H9 (cell line): ENCODE data around the gene ALX4. TPM values are rescaled to one million over a fixed set of nuclear protein-coding genes. Genes with fewer than 3 reads are reported as not detected.

ENCODE experiments used
- DNase-seq: peaks from one replicate; pipeline ENCODE4 v3.0.0-alpha.2; 2017
- H2AFZ ChIP-seq: one replicate; pipeline ENCODE4 v1.6.1; 2013; ENCODE audit warnings: mild to moderate bottlenecking, low read length, control low read depth, moderate library complexity
- H2AK5ac ChIP-seq: 2 replicates; pipeline ENCODE4 v1.6.1; 2013; ENCODE audit warnings: low read length, control low read depth, mixed read lengths; ENCODE audit not compliant: insufficient read length
- H2BK120ac ChIP-seq: one replicate; pipeline ENCODE4 v1.6.1; 2013; ENCODE audit warnings: low read depth, mild to moderate bottlenecking, low read length, control low read depth, inconsistent platforms; ENCODE audit not compliant: poor library complexity, severe bottlenecking
- H2BK12ac ChIP-seq: 2 replicates; pipeline ENCODE4 v1.6.1; 2013; ENCODE audit warnings: low read length, control low read depth, mixed read lengths, low read depth; ENCODE audit not compliant: insufficient read length
- H2BK15ac ChIP-seq: 2 replicates; pipeline ENCODE4 v1.6.1; 2013; ENCODE audit warnings: low read depth, low read length, control low read depth
- H2BK20ac ChIP-seq: one replicate; pipeline ENCODE4 v1.6.1; 2013; ENCODE audit warnings: low read depth, mild to moderate bottlenecking, low read length, control low read depth, inconsistent platforms; ENCODE audit not compliant: poor library complexity, severe bottlenecking
- H2BK5ac ChIP-seq: 2 replicates; pipeline ENCODE4 v1.6.1; 2013; ENCODE audit warnings: low read length, control low read depth, mixed read lengths; ENCODE audit not compliant: insufficient read length
- H3K14ac ChIP-seq: 2 replicates; pipeline ENCODE4 v1.6.1; 2013; ENCODE audit warnings: low read length, control low read depth; ENCODE audit not compliant: insufficient read depth
- H3K18ac ChIP-seq: 2 replicates; pipeline ENCODE4 v1.6.1; 2013; ENCODE audit warnings: low read depth, mild to moderate bottlenecking, mixed read lengths, low read length, control low read depth; ENCODE audit not compliant: insufficient read length
- H3K23ac ChIP-seq: 2 replicates; pipeline ENCODE4 v1.6.1; 2013; ENCODE audit warnings: low read length, control low read depth, mixed read lengths, low read depth; ENCODE audit not compliant: insufficient read length
- H3K23me2 ChIP-seq: 2 replicates; pipeline ENCODE4 v1.6.1; 2013; ENCODE audit warnings: low read depth, mild to moderate bottlenecking, mixed read lengths, low read length, control low read depth; ENCODE audit not compliant: insufficient read length, poor library complexity, severe bottlenecking
- H3K27ac ChIP-seq: 2 replicates; pipeline ENCODE4 v1.5.1; 2013; ENCODE audit warnings: low read length, control low read depth, mixed read lengths, low read depth; ENCODE audit not compliant: insufficient read length
- H3K27me3 ChIP-seq: 2 replicates; pipeline ENCODE4 v1.6.1; 2013; ENCODE audit warnings: low read length, control low read depth, inconsistent platforms; ENCODE audit not compliant: insufficient read depth
- H3K4ac ChIP-seq: 2 replicates; pipeline ENCODE4 v1.6.1; 2013; ENCODE audit warnings: low read depth, mild to moderate bottlenecking, control low read depth, inconsistent platforms, low read length, moderate library complexity
- H3K4me1 ChIP-seq: 2 replicates; pipeline ENCODE4 v1.6.1; 2013; ENCODE audit warnings: low read length, control low read depth, inconsistent platforms; ENCODE audit not compliant: insufficient read depth
- H3K4me2 ChIP-seq: 2 replicates; pipeline ENCODE4 v1.6.1; 2013; ENCODE audit warnings: low read length, control low read depth, mixed read lengths; ENCODE audit not compliant: insufficient read length, insufficient read depth
- H3K56ac ChIP-seq: 2 replicates; pipeline ENCODE4 v1.6.1; 2013; ENCODE audit warnings: low read depth, mild to moderate bottlenecking, mixed read lengths, low read length, control low read depth; ENCODE audit not compliant: insufficient read length
- H3K79me1 ChIP-seq: 2 replicates; pipeline ENCODE4 v1.6.1; 2013; ENCODE audit warnings: low read depth, mild to moderate bottlenecking, moderate library complexity, low read length, control low read depth, inconsistent platforms; ENCODE audit not compliant: insufficient read depth, poor library complexity, severe bottlenecking
- H3K79me2 ChIP-seq: 2 replicates; pipeline ENCODE4 v1.6.1; 2013; ENCODE audit warnings: low read length, control low read depth, inconsistent platforms; ENCODE audit not compliant: insufficient read depth
- H3K9ac ChIP-seq: 2 replicates; pipeline ENCODE4 v1.6.1; 2013; ENCODE audit warnings: low read length, control low read depth, mixed read lengths; ENCODE audit not compliant: insufficient read length; ENCODE audit errors: extremely low read depth
- H3K9me3 ChIP-seq: one replicate; pipeline ENCODE4 v1.6.1; 2013; ENCODE audit warnings: low read depth, low read length, inconsistent platforms; ENCODE audit not compliant: control insufficient read depth
- H3T11ph ChIP-seq: one replicate; pipeline ENCODE4 v1.6.1; 2013; ENCODE audit warnings: mild to moderate bottlenecking, low read length, control low read depth, inconsistent platforms
- H4K20me1 ChIP-seq: one replicate; pipeline ENCODE4 v1.6.1; 2013; ENCODE audit not compliant: control insufficient read depth, insufficient read length, insufficient read depth
- H4K5ac ChIP-seq: 2 replicates; pipeline ENCODE4 v1.6.1; 2013; ENCODE audit warnings: low read depth, mild to moderate bottlenecking, mixed read lengths, low read length, control low read depth; ENCODE audit not compliant: insufficient read length
- H4K8ac ChIP-seq: replicated peaks from 2 replicates; pipeline ENCODE4 v1.6.1; 2013; ENCODE audit warnings: low read length, control low read depth, mixed read lengths, low read depth; ENCODE audit not compliant: insufficient read length
- H4K91ac ChIP-seq: 2 replicates; pipeline ENCODE4 v1.6.1; 2013; ENCODE audit warnings: low read depth, mild to moderate bottlenecking, moderate library complexity, mixed read lengths, low read length, control low read depth; ENCODE audit not compliant: insufficient read length
- H3K27ac Mint-ChIP-seq, 3 experiments: 2 replicates in 2 of 3; 3 replicates in 1 of 3; pipeline ENCODE4 v1.8.0; 2020 to 2021; ENCODE audit warnings: mixed read lengths in 3 of 3, mild to moderate bottlenecking in 1 of 3, moderate library complexity in 1 of 3
- H3K27me3 Mint-ChIP-seq: 2 replicates; pipeline ENCODE4 v1.8.0; 2021; ENCODE audit warnings: low read depth, mild to moderate bottlenecking, moderate library complexity, mixed read lengths
- H3K36me3 Mint-ChIP-seq, 3 experiments: 2 replicates in 2 of 3; 3 replicates in 1 of 3; pipeline ENCODE4 v1.8.0; 2020 to 2021; ENCODE audit warnings: low read depth in 3 of 3, mixed read lengths in 3 of 3; ENCODE audit not compliant: insufficient read depth in 1 of 3
- H3K4me1 Mint-ChIP-seq, 2 experiments: 2 replicates each; pipeline ENCODE4 v1.8.0; 2020; ENCODE audit warnings: mixed read lengths in 2 of 2
- H3K4me3 Mint-ChIP-seq, 2 experiments: 2 replicates in 1 of 2; 3 replicates in 1 of 2; pipeline ENCODE4 v1.8.0; 2020 to 2021; ENCODE audit warnings: mild to moderate bottlenecking in 2 of 2, mixed read lengths in 2 of 2, moderate library complexity in 1 of 2
- H3K9me3 Mint-ChIP-seq, 2 experiments: 2 replicates in 1 of 2; 3 replicates in 1 of 2; pipeline ENCODE4 v1.8.0; 2020; ENCODE audit warnings: mild to moderate bottlenecking in 2 of 2, mixed read lengths in 2 of 2, moderate library complexity in 1 of 2
- CTCF ChIP-seq: fragments of 200-600 bp; sonication (generic); conservative IDR thresholded peaks from 3 replicates; pipeline ENCODE4 v1.8.0; 2021; ENCODE audit warnings: antibody characterized with exemption, mild to moderate bottlenecking
- WGBS: extraction: QIAGEN DNeasy Blood & Tissue Kit; methylation state at CpG from one replicate; pipeline ENCODE4 v1.1.7; 2013; ENCODE audit warnings: missing lambda C conversion rate, low lambda C conversion rate, mixed read lengths; ENCODE audit not compliant: insufficient read length; ENCODE audit errors: extremely low coverage; 5-methylcytosine and 5-hydroxymethylcytosine counted together
- total RNA-seq: library from RNA; stranded (reverse); gene quantifications from 2 replicates; pipeline ENCODE4 v1.2.1, GENCODE V29; 2021

Gene ALX4
- total RNA-seq, 1 experiment from 2014 or later, result not detected

GRCh38 chr11:44343778-44344422, 34.0 kb upstream of the ALX4 start:
- DNase-seq, result no peak
- Histone ChIP-seq H4K20me1 (no peaks in the 10 kb centered on the region), H3K56ac (no peak overlapping the region), H3T11ph (no peak overlapping the region), H3K9me3 (no peaks in the 10 kb centered on the region), H3K4ac (no peak overlapping the region), H3K4me1 (no peaks in the 10 kb centered on the region), H3K9ac (no peak overlapping the region), H2BK20ac (no peak overlapping the region), H3K27me3 (no peaks in the 10 kb centered on the region), H4K8ac (no peak overlapping the region), H3K27ac (no peak overlapping the region), H2BK5ac (no peak overlapping the region), H3K18ac (no peak overlapping the region), H2BK12ac (no peak overlapping the region), H3K23ac (no peak overlapping the region), H2BK120ac (no peak overlapping the region), H4K91ac (no peak overlapping the region), H4K5ac (no peak overlapping the region), H3K23me2 (no peaks in the 10 kb centered on the region), H2AFZ (no peak overlapping the region), H2BK15ac (no peak overlapping the region), H3K4me2 (no peak overlapping the region), H2AK5ac (no peak overlapping the region), H3K79me1 (no peaks in the 10 kb centered on the region), H3K14ac (no peak overlapping the region), H3K79me2 (no peaks in the 10 kb centered on the region)
- peaks cover 19% of the 10 kb centered on the region for H3K27me3 Mint-ChIP-seq
- no peaks in the 10 kb centered on the region for H3K36me3 Mint-ChIP-seq
- H3K9me3 Mint-ChIP-seq, result no peaks in the 10 kb centered on the region; a peak in 1 of 5 replicates
- H3K4me1 Mint-ChIP-seq, result peaks cover 10 to 17% of the 10 kb centered on the region in 2 experiments; a peak in 3 of 4 replicates
- H3K4me3 Mint-ChIP-seq, result no peak overlapping the region
- no peak overlapping the region for H3K27ac Mint-ChIP-seq
- TF ChIP-seq CTCF, result no peak
- no CpG with 5 or more reads among the region's 5 CpGs for WGBS
